GM10266 (cell line): ENCODE data around the gene SNURF.

Experiments
- DNase-seq: peaks from one replicate; pipeline ENCODE4 v3.0.0; 2012; ENCODE audit errors: extremely low spot score
- TF ChIP-seq, protein P1 (sequence below): IDR thresholded peaks from 2 replicates; pipeline ENCODE4 v1.5.1; 2012; ENCODE audit warnings: mild to moderate bottlenecking, low read depth; ENCODE audit not compliant: control insufficient read depth, insufficient read depth; ENCODE audit errors: missing control alignments

SNURF gene

GRCh38 chr15:24976932-24977331 is 22.1 kb downstream of the SNURF start:
- no peak for DNase-seq
- TF ChIP-seq, protein P1, sequence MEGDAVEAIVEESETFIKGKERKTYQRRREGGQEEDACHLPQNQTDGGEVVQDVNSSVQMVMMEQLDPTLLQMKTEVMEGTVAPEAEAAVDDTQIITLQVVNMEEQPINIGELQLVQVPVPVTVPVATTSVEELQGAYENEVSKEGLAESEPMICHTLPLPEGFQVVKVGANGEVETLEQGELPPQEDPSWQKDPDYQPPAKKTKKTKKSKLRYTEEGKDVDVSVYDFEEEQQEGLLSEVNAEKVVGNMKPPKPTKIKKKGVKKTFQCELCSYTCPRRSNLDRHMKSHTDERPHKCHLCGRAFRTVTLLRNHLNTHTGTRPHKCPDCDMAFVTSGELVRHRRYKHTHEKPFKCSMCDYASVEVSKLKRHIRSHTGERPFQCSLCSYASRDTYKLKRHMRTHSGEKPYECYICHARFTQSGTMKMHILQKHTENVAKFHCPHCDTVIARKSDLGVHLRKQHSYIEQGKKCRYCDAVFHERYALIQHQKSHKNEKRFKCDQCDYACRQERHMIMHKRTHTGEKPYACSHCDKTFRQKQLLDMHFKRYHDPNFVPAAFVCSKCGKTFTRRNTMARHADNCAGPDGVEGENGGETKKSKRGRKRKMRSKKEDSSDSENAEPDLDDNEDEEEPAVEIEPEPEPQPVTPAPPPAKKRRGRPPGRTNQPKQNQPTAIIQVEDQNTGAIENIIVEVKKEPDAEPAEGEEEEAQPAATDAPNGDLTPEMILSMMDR: no peak

- DNase-seq: no peak
These were observed 22.9 kb downstream of the SNURF start for GRCh38 chr15:24977686-24978085.

DNA sequence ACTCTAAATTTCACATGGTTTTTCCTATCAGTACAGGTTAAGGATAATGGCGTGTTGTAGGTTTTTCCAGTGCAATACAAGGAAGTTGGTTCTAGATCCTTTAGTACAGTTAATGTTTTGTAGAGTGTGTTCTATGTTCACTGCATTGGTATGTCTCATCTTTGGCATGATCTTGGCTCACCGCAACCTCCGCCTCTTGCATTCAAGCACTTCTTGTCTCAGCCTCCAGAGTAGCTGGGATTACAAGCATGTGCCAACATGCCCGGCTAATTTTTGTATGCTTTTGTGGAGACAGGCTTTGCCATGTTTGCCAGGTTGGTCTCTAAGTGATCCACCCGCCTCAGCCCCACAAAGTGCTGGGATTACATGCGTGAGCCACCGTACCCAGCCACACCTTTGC is 30.4 kb downstream of the SNURF start:
- TF ChIP-seq, protein P1: no peak

More at GRCh38 chr15:24977686-24978085, 22.9 kb downstream of the SNURF start:
- TF ChIP-seq, protein P1: no peak

DNA sequence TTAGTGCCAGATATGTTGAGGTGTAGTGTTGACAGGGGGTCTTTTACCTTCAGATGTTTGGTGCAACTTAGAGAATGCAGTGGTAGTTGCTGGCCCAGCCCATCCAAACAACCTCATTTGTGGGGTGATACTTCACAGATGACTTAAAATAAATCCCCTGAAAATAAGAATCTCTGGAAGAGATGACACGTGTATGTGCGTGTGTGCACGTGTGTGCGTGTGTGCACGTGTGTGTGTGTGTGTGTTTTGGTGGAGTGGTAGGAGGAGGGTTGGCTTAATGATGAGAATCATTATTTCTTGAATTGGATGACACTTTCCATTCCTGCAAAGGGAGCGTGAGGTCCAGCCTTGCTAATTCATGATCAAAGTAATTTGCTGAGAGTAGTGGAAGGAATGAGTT is 31.9 kb downstream of the SNURF start:
- TF ChIP-seq, protein P1: no peak
- DNase-seq: no peak

More for the DNA sequence above, 30.4 kb downstream of the SNURF start:
- no peak for DNase-seq
